Caco-2 (cell line): ENCODE measurements around the gene MRPL41. TPM values are rescaled to one million over a fixed set of nuclear protein-coding genes. Genes with fewer than 3 reads are reported as not detected.
"Not testable (repeated sequence)": the region's sequence is repeated elsewhere in the genome, so short reads cannot be mapped to it uniquely, and the experiment has no call there.

ENCODE experiments used
- BruUV-seq: library from RNA; stranded (reverse); fragments of 400-500 nt; replicated peaks from 2 replicates; lab custom pipeline; 2021; lab: Mats Ljungman, UMichigan
- CTCF ChIA-PET: fragments of 300-600 bp; sonication (Branson Sonifier 250); formaldehyde crosslinking; loops from one replicate; lab custom pipeline; 2022; ENCODE audit warnings: antibody characterized with exemption; lab: Charles Lee
- POLR2A ChIA-PET: fragments of 300-600 bp; sonication (Branson Sonifier 250); formaldehyde crosslinking; loops from one replicate; lab custom pipeline; 2022; ENCODE audit warnings: antibody characterized with exemption; lab: Charles Lee
- DNase-seq, 2 experiments: peaks; one replicate each; pipeline versions ENCODE4 v3.0.0 to v3.0.0-alpha.2; 2020 to 2022
- H3K27me3 ChIP-seq: replicated peaks from 2 replicates; pipeline ENCODE4 v1.6.0; 2011; ENCODE audit warnings: low read length; ENCODE audit not compliant: control insufficient read depth, insufficient read depth
- H3K36me3 ChIP-seq: 2 replicates; pipeline ENCODE4 v1.5.1; 2011; ENCODE audit warnings: low read length; ENCODE audit not compliant: control insufficient read depth, insufficient read depth
- H3K4me1 ChIP-seq: fragments of 250-450 bp; sonication (Bioruptor Pico); 2 replicates; pipeline ENCODE4 v1.5.1; 2020; ENCODE audit warnings: mild to moderate bottlenecking
- H3K4me3 ChIP-seq: 2 replicates; pipeline ENCODE4 v1.5.1; 2011; ENCODE audit warnings: low read depth, mild to moderate bottlenecking, control low read depth, low read length
- H3K9me3 ChIP-seq: fragments of 250-450 bp; sonication (Bioruptor Pico); 2 replicates; pipeline ENCODE4 v1.5.1; 2020; ENCODE audit warnings: mild to moderate bottlenecking, moderate library complexity
- H3K27ac Mint-ChIP-seq: one replicate; pipeline ENCODE4 v1.8.0; 2022; ENCODE audit warnings: mixed read lengths; ENCODE audit not compliant: unreplicated experiment
- H3K27me3 Mint-ChIP-seq: one replicate; pipeline ENCODE4 v1.8.0; 2022; ENCODE audit warnings: mixed read lengths; ENCODE audit not compliant: insufficient read depth, unreplicated experiment
- H3K36me3 Mint-ChIP-seq: one replicate; pipeline ENCODE4 v1.8.0; 2022; ENCODE audit warnings: mild to moderate bottlenecking, mixed read lengths; ENCODE audit not compliant: insufficient read depth, unreplicated experiment
- H3K4me1 Mint-ChIP-seq: one replicate; pipeline ENCODE4 v1.8.0; 2022; ENCODE audit warnings: low read depth, mixed read lengths; ENCODE audit not compliant: unreplicated experiment
- H3K4me3 Mint-ChIP-seq: one replicate; pipeline ENCODE4 v1.8.0; 2022; ENCODE audit warnings: mild to moderate bottlenecking, moderate library complexity, mixed read lengths; ENCODE audit not compliant: unreplicated experiment
- H3K9me3 Mint-ChIP-seq: one replicate; pipeline ENCODE4 v1.8.0; 2022; ENCODE audit warnings: mixed read lengths; ENCODE audit not compliant: unreplicated experiment
- CTCF ChIP-seq, 2 experiments: fragments of 200-600 bp in 1 of 2; IDR thresholded peaks; 1 replicate in 1 of 2; 2 replicates in 1 of 2; pipeline versions ENCODE4 v1.5.1 to v1.8.0; 2011 to 2022; ENCODE audit warnings: antibody characterized with exemption in 1 of 2, control low read depth in 1 of 2, inconsistent platforms in 1 of 2, low read depth in 1 of 2, low read length in 1 of 2, mild to moderate bottlenecking in 1 of 2, moderate library complexity in 1 of 2; ENCODE audit not compliant: insufficient read depth in 1 of 2, severe bottlenecking in 1 of 2, unreplicated experiment in 1 of 2
- intact Hi-C: fragments of 100-400 bp; cut with micrococcal nuclease; formaldehyde crosslinking; loops from one replicate; pipeline ENCODE4 v1.10.0; 2022; ENCODE audit not compliant: unreplicated experiment
- total RNA-seq: library from RNA; stranded (reverse); gene quantifications from 2 replicates; pipeline ENCODE4 v1.2.3, GENCODE V29; 2022

Gene MRPL41
- total RNA-seq, 1 experiment from 2014 or later, result 44.2 TPM

- CTCF ChIA-PET, result interaction anchor here (0.6 to 1.2 kb wide), 13 partner anchors 8 to 383 kb away, joined by 3 to 33 read pairs (median 3); partner anchors contain the start of genes DPH7, EXD3, MRPL41 and NSMF
- H3K4me1 Mint-ChIP-seq, result peaks cover 7% of the 10 kb centered on the region
Observed at GRCh38 chr9:137534256-137535119, 17.2 kb upstream of the MRPL41 start.

GRCh38 chr9:137535120-137535428 is 16.6 kb upstream of the MRPL41 start:
- H3K9me3 ChIP-seq, result no peaks in the 10 kb centered on the region
- Mint-ChIP-seq H3K4me3 (no peak overlapping the region), H3K36me3 (peaks cover 12% of the 10 kb centered on the region), H3K27ac (peak overlapping the region; percentile 45), H3K4me1 (peaks cover 7% of the 10 kb centered on the region), H3K9me3 (no peaks in the 10 kb centered on the region), H3K27me3 (no peaks in the 10 kb centered on the region)
- H3K27me3 ChIP-seq, result no peaks in the 10 kb centered on the region
- DNase-seq, result no peak
- H3K4me1 ChIP-seq, result peaks cover 7% of the 10 kb centered on the region; the same call in 1 of the 2 replicates
- no peak for TF ChIP-seq CTCF (IDR thresholded peaks at IDR 0.05; ENCODE audit: insufficient read depth in 1 of 2, low read depth in 1 of 2, low read length in 1 of 2, severe bottlenecking in 1 of 2, unreplicated experiment in 1 of 2)
- ChIA-PET CTCF (interaction anchor here (0.6 to 1.2 kb wide), 13 partner anchors 9 to 382 kb away, joined by 3 to 33 read pairs (median 3); partner anchors contain the start of genes DPH7, EXD3, MRPL41 and NSMF), POLR2A (interaction anchor here (0.5 to 0.7 kb wide), 4 partner anchors 16 to 372 kb away, joined by 3 read pairs; no protein-coding TSS in a partner anchor)
- intact Hi-C loops, result loop anchor here (1.0 to 10.0 kb wide), 2 partner anchors 16 to 240 kb away; partner anchors contain the start of gene MRPL41
- H3K4me3 ChIP-seq, result no peak overlapping the region
- no peaks in the 10 kb centered on the region for H3K36me3 ChIP-seq
- BruUV-seq, result no TSS peak

More at GRCh38 chr9:137534256-137535119, 17.2 kb upstream of the MRPL41 start:
- peak; percentile 72 to 77 for DNase-seq
- Mint-ChIP-seq H3K4me3 (peak overlapping the region; percentile 52), H3K36me3 (peaks cover 12% of the 10 kb centered on the region), H3K9me3 (no peaks in the 10 kb centered on the region), H3K27ac (peak overlapping the region; percentile 45), H3K27me3 (no peaks in the 10 kb centered on the region)
- BruUV-seq, result no TSS peak
- Histone ChIP-seq H3K4me1 (peaks cover 7% of the 10 kb centered on the region; the same call in 1 of the 2 replicates), H3K4me3 (no peak overlapping the region), H3K9me3 (no peaks in the 10 kb centered on the region), H3K36me3 (no peaks in the 10 kb centered on the region), H3K27me3 (no peaks in the 10 kb centered on the region)
- POLR2A ChIA-PET, result interaction anchor here (0.5 to 0.7 kb wide), 4 partner anchors 16 to 372 kb away, joined by 3 read pairs; no protein-coding TSS in a partner anchor
- intact Hi-C loops, result loop anchor here (1.0 to 10.0 kb wide), 3 partner anchors 17 to 240 kb away; partner anchors contain the start of genes DPH7 and MRPL41
- peak; percentile 60 to 75 for TF ChIP-seq CTCF (IDR thresholded peaks at IDR 0.05; ENCODE audit: insufficient read depth in 1 of 2, low read depth in 1 of 2, low read length in 1 of 2, severe bottlenecking in 1 of 2, unreplicated experiment in 1 of 2)

- CTCF ChIA-PET, H3K4me1 ChIP-seq, BruUV-seq, H3K9me3 Mint-ChIP-seq, H3K27me3 Mint-ChIP-seq, H3K27ac Mint-ChIP-seq, H3K27me3 ChIP-seq, H3K4me3 Mint-ChIP-seq, DNase-seq, H3K9me3 ChIP-seq, H3K36me3 ChIP-seq, POLR2A ChIA-PET, H3K4me1 Mint-ChIP-seq, H3K4me3 ChIP-seq: not testable (repeated sequence)
- intact Hi-C loops, result loop anchor here (10.0 kb wide), 1 partner anchor 242 kb away; no protein-coding TSS in a partner anchor
- H3K36me3 Mint-ChIP-seq, result peaks cover 12% of the 10 kb centered on the region
Observed at GRCh38 chr9:137536594-137537131, 15.0 kb upstream of the MRPL41 start.
